ENCODE measurements around the gene CLECL1.
A peak's percentile ranks its signal among the peaks of the same experiment; 100 is the strongest.
"Not testable (repeated sequence)": the region's sequence is repeated elsewhere in the genome, so short reads cannot be mapped to it uniquely, and the experiment has no call there.

CLECL1 gene

DNA sequence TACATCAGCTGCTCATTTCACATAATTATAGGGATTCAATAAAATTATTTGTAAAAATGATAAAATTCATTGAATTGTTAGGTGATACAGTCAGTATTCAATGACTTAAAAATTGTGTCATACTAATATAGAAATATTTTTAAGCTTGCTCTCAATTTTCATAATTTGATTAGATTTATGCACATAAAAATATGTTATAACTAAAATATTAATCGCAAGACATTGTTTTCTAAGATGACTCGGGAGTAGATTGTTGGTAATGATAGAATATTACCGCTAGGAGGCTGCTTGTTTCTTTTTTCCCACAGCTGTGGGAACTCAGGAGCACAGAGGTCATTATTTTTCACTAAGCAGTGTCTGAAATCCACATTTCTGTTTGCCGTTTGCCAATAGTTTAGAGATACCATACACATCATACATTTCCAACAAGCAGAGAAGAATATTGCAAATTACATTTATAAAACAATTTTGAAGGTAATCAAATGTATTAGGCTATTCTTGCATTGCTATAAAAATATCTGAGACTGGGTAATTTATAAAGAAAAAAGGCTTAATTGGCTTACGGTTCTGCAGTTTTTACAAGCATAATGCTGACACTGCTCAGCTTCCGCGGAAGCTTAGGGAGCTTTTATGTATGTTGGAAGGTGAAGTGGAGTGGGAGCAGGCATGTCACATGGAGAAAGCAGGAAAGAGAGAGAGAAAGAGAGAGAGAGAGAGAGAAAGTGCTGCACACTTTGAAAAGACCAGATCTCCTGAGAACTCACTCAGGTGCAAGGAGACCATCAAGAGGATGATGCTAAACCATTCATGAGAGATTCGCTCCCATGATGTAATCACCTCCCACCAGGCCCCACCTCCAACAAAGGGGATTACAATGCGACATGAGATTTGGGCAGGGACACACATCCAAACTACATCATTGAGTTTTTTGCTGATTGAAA is 18.6 kb upstream of the CLECL1 start:
- no peak for DNase-seq (ENCODE audit: low spot score)

DNA sequence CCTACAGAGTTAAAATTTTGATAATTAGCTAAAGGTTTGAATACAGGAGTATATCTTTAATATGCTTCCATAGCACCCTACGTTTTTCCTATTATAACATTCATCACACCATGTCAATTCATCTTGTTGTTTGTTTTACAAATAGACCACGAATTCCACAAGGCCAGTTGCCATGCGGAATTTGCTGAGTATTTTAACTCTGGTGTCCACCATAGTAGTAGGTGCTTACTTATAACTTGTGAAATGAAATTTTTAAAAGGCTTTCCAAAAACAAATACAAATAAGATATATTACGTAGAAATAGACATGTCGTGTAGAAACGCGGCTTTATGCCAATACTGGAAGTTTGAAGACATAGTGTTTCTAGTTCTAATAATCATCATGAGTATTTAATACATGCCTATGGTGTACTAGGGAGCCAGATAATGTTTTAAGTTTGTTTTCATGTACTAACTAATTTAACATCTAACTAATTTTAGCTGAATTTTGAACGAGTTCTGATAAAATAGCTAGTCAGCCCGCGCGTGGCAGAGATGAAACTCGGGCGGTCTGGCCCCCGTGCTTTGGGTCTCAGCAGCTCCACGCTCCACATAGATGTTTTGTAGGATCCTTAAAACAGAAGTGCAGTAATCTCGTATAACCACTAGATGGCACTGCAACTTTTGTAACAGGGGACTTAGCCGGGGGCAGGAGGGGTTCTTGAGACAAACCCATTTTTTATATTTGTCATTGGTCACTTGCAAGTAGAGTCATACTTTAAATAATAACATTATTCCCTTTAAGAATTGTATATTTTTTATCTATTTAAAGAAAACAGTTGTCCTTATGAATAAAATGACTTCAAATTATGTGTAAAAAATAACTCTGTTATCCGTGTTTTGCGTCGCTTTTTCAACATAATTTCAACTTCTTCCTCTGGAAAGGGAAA is 17.6 kb upstream of the CLECL1 start:
- peak; percentile 63 for DNase-seq (ENCODE audit: low spot score)

DNA sequence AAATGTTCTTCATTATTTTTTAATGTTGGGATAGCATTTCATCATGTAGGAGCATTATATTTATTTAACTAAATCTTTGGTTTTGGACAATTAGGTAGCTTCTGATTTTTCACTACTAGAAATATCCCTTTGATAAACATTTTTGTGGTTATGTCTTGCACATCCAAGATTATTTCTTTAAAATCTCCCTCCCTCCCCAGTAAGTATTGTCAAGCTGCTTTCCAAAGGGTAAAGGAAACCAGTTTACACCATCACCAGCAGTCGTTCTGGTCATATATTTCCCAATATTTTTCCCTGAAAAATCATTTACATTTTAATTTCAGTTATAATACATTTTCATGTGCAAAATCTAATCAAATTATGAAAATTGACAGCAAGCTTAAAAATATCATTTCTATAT is 16.7 kb upstream of the CLECL1 start:
- no peak for DNase-seq (ENCODE audit: low spot score)

DNA sequence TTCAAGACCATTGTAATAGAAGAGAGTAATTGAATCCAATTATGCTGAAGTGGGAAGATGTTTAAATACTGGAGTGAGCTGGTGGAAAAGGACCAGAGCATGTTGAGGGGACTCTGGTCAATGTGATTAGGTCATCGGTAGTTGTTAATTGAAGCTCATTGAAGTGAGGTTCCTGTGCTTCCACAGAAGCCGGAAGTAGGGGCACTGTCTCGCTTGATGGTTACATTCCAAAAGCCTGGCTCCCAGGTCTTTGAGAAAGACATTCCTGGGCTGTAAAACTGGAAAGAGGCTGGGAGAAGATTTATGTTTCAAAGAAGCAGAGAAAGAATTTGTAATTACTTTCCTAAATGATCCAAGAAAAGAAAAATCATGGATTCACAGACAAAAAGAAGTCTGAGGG is 12.3 kb upstream of the CLECL1 start:
- DNase-seq (ENCODE audit: low spot score), result no peak

DNA sequence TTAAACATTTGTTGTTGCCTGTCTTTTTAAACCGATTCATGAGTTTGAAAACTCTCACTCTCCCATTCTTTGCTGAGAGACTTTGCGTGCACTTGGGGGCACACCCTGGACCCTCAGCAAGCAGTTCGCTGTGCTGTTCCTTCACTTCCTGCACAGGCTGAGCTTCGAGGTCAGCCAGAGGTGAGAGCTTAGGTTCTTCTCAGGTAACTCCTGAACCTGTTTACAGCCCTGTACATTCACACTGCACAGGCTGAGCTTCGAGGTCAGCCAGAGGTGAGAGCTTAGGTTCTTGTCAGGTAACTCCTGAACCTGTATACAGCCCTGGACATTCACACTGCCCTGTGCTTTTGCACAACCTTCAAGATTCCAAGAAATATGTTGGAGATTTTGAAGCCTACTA is 9.8 kb upstream of the CLECL1 start:
- no peak for DNase-seq (ENCODE audit: low spot score)

DNA sequence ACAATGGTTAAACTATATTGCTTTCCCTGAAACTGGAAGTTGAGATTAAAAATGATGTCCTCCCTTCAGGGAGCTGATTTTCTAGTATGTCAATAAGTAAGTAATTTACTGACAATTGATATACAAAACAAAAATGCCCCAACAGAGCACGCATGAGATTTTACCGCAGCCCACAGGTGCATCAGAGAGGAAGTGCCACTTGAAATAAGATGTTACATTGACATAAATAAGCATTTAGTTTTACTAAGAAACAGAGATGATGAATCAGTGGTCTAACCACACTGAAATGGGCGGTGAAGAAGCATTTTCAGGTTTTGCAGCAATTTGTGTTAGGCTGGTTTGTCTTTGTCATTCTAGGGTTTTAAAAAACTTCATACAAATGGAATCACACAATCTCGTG is 8.8 kb upstream of the CLECL1 start:
- no peak for DNase-seq (ENCODE audit: low spot score)

DNA sequence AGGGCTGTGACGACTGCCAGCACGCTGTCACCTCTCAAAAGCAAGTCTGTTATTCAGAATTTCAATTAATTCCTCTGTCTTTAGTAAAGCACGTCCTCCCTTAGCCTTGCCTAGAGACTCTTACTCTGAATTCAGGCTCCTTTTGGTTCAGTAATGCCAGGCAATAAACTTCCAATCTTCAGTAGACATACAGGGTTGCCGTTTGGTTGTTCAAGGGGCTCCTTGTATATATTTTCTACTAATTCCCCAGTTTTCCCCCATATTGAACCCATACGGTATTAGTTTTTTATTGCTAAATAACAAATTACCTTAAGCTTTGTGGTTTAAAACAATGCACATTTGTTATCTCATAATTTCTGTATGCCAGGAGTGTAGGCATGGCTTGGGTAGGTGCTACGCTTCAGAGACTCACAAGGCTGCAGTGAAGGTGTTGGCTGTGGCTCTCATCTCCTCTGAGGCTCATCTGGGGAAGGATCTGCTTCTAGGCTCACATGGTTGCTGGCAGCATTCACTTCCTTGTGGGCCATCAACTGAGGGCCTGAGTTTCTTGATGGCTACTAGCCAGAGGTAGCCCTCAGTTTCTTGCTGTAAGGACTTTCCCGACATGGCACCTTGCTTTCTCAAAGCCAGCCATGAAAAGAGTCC is 7.3 kb upstream of the CLECL1 start:
- no peak for DNase-seq (ENCODE audit: low spot score)

DNA sequence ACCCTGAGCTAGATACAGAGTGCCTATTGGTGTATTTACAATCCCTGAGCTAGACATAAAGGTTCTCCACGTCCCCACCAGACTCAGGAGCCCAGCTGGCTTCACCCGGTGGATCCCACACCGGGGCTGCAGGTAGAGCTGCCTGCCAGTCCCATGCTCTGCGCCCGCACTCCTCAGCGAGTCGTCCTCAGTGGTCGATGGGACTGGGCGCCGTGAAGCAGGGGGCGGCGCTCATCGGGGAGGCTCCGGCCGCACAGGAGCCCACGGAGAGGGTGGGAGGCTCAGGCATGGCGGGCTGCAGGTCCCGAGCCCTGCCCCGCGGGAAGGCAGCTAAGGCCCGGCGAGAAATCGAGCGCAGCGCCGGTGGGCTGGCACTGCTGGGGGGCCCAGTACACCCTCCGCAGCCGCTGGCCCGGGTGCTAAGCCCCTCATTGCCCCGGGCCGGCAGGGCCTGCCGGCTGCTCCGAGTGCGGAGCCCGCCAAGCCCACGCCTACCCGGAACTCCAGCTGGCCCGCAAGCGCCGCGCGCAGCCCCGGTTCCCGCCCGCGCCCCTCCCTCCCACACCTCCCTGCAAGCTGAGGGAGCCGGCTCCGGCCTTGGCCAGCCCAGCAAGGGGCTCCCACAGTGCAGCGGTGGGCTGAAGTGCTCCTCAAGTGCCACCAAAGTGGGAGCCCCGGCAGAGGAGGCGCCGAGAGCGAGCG is 6.7 kb upstream of the CLECL1 start:
- DNase-seq (ENCODE audit: low spot score), result not testable (repeated sequence)

DNA sequence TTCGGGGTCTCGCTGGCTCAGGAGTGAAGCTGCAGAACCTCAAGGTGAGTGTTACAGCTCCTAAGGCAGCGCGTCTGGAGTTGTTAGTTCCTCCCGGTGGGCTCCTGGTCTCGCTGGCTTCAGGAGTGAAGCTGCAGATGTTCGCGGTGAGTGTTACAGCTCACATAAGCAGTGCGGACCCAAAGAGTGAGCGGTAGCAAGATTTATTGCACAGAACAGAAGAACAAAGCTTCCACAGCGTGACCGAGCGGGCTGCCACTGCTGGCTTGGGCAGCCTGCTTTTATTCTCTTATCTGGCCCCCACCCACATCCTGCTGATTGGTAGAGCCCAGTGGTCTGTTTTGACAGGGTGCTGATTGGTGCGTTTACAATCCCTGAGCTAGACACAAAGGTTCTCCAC is 6.0 kb upstream of the CLECL1 start:
- not testable (repeated sequence) for DNase-seq (ENCODE audit: low spot score)

DNA sequence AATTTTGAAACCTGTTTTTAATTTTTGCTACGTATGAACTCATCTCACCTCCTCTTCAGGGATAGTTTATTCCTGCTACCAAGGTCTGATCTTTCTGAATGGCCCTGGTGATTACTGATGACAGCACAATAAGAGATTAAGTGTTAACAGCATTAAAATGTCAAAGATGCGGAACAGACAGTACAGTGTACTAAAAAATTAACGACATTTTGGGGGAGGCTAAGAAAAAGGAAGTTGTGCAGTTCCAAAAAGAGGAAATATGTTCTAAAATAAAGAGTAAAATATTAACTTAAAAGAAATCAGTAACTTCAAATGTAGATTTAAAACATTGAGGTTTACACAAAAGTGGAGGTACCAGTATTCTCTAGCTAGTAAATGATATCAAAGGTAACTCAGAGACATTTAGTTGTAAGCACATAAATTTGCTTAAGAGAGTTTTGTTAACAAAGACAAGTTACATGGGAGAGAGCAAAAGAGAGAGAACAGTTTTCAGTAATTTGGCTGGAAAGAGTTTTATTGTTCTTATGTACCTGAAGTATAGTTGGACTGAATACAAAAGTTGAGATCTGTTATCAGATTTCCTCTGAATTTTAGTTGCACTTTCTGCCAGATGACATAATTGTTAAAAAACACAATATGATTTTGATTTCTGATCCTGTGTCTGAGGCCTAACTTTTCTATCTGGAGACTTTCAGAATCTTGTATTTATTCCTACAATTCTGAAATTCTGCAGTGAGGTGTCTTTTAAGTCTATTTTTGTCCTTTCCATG is 4.2 kb upstream of the CLECL1 start:
- no peak for DNase-seq (ENCODE audit: low spot score)

DNA sequence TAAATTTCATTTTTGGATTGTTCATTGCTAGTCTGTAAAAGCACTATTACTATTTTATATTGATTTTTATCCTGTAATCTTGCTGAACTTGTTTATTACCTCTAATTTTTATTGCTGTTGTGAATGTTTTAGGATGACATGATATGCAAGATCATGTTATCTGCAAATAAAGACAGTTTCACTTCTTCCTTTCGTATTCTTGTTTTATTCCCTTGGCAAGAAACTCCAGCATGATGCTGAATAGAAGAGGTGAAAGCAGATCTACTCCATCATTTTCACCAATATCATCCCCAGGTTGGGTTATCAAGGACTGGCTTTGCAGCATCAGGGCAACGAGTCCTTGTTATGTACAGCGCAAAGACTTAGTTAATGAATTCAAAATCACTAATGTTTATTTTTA is 2.7 kb upstream of the CLECL1 start:
- DNase-seq (ENCODE audit: low spot score), result no peak

DNA sequence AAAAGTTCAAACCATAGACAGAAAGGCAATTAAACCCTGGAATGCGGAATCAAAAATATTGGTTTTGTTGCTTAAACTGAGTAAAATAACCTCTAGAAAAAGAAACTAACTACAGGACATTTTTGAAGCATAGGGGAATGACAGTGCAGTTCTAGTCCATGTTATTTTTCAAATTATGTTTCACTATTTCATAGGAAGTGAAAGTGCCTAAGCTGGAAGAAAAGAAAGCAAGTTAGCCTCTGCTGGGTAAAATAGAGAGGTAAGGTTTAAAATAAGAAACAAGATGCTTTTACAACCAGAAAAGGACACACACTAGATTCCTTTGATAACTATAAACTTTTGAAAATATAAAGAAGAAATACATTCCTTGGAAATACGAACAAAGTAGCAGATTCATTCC is 1.1 kb downstream of the CLECL1 start:
- no peak for DNase-seq (ENCODE audit: low spot score)

DNA sequence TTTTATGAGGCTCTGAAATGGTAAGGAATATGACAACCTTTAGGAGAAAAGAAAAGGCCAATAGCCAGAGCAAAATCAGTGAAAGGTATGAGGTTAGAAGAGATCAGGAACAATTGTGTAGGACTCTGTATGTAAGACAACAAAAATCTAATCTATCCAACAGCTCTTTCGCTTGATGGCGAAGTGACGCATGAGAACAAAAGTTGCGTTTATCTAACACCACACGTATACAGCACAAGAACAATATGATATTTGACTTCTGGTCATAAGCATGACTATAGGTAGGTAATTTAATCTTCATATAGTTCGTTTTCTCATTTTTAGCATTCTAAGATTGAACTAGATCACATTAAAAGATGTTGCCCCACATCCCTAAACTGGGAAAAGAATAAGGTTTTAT is 1.5 kb downstream of the CLECL1 start:
- DNase-seq (ENCODE audit: low spot score), result no peak

DNA sequence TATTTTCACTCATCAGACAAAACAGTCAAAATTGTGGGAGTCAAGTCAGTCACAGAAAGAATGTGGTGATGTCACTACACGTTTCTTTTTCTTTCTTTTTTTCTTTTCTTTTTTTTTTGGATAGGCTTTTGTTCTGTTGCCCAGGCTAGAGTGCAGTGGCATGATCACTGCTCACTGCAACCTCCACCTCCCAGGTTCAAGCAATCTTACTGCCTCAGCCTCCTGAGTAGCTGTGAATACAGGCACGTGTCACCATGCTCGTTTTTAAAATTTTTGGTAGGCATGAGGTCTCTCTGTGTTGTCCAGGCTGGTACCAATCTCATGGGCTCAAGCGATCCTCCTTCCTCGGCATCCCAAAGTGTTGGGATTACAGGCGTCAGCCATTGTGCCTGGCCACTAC is 2.3 kb downstream of the CLECL1 start:
- DNase-seq (ENCODE audit: low spot score), result no peak

DNA sequence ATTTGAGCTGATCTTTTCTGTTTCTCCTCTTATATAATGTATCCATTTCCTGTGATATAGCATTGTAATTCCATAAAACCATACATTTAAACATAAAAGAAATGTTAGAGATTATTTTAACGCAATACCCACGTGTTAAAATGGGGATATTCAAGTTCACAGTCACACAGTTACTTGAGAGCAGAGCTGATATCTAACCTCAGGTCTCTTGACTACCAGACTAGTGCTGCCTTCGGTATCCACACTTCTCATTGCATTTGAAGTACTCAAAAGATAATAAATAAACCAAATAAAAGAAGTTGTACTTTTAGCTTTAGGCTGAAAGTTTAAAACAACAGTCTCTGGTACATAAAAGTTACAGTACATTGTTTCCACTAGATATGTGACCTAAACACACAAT is 2.9 kb downstream of the CLECL1 start:
- DNase-seq (ENCODE audit: low spot score), result no peak

DNA sequence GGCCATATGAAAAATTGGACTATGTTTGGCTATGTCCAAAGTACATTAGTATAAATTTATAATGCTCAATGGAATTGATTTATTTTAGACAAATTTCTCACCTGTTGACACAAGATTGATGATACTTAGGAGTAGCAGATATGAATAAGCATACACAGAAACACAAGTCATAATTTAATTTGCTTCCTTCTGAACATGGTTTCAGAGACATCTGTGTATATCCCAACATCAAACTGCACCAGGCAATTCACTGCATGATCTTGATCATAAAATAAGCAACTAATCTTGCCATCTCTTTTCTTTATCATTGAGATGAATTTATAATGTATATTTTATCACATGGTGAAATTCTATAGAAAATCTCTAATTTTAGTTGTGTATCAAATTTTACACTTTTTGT is 3.8 kb downstream of the CLECL1 start:
- no peak for DNase-seq (ENCODE audit: low spot score)

DNA sequence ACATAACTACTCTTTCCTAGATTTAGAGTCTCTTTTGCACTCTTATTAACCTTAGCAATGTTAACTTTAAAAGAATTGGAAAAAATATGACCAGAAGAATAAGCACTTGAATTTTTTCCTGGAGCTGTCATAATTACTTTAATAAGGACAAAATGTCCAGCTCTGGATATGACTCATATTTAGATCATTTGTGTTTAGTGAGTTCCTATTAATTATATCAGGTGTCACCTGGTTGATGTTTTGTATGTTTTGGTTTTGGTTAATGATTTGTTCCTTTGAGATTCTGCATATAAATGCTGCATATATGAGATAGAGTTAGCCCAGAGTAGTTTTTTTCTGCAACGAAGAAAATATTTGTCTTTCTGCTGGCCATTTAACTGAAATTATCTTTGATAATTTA is 5.1 kb downstream of the CLECL1 start:
- no peak for DNase-seq (ENCODE audit: low spot score)

DNA sequence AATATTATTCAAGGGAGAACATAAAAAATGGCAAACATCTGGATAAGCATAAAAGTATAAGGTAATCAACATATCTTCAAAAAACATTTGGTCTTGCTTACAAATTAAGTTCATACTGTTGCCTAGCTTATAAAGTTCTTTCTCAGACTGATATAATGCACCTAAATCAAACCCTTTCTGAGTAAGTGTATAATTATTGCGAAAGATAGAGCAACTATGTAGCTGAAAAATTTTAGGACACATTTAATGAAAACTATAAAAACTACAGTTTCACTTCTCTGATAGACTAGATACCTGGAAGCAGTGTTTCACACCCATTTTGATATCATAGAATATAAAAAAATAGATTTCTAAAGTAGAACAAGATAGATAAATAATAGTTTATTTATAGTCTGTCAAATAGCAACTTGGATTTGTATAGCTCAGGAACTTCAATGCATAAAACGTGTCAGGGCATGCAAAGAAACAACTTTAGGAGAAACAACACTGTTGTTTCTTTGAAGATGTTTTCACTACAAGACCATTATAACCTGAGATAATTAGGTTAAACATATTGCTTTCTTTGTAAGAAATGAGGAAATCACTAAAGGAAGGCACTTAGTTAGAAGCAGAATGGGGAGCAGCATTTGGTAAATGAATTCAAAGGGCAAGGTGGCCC is 7.6 kb downstream of the CLECL1 start:
- no peak for DNase-seq (ENCODE audit: low spot score)

DNA sequence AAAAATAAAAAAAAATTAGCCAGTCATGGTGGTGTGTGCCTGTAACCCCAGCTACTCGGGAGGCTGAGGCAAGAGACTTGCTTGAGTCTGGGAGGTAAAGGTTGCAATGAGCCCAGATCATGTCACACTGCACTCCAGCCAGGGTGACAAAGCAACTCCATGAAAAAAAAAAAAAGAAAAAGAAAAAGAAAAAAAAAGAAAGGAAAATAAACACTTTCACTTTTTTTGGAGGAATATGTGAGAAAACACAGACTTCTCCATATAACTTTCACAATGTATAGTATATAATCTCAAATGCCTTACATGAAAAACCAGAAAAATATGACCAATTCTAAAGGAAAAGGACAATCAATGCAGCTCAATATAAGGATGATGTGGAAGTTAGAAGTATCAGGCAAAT is 8.9 kb downstream of the CLECL1 start:
- no peak for DNase-seq (ENCODE audit: low spot score)

DNA sequence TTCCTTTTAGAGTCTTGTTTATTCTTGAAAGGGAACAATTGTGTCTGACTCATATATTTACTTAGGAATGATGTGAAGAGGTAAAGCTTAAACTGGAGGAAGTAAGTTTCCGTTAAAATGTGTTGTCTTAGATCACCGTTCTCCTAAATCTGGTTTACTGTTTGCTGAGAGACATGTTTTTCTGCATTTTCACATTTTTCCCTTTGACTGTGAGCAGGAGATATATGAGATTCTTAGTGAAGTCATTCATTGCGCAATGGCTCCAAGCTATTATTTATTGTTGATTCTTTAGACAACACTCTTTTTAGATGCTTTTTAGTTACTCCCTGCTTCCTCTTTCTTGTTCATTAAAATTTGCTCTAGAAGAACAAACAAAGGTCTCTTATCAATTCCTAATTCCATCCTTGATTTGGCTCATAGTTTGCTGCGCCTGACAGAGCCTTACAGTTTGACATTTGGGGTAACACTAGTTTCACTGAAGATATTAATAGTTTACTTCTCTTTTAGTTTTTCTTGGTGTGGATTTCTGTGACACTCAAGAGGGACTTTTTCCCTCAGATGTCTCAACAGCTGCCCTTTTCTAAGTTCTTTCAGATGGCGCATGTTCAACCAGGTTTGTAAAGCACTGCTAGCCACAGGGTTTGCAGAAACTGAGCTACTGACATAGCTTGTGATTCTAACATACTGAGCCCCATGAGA is 11.4 kb downstream of the CLECL1 start:
- DNase-seq (ENCODE audit: low spot score), result no peak
